ENCODE measurements around the gene DNAJC15. TPM values are rescaled to one million over a fixed set of nuclear protein-coding genes. Genes with fewer than 3 reads are reported as not detected.

Gene DNAJC15
- total RNA-seq, 4 donors from 2014 or later: 5.5 to 12.1 (median 10.9) TPM

GRCh38 chr13:43003729-43004128, 19.7 kb upstream of the DNAJC15 start:
- DNase-seq (ENCODE audit: low spot score): no peak
- TF ChIP-seq CTCF (IDR thresholded peaks at IDR 0.05): no peak
- ATAC-seq (ENCODE audit: low FRiP score): no peak

GRCh38 chr13:43005460-43006236, 17.7 kb upstream of the DNAJC15 start:
- DNase-seq (ENCODE audit: low spot score) (no peak), ATAC-seq (ENCODE audit: low FRiP score) (peak; percentile 34)
- no peak for TF ChIP-seq CTCF (IDR thresholded peaks at IDR 0.05)

- no peak for ATAC-seq (ENCODE audit: low FRiP score)
Observed at GRCh38 chr13:43006893-43007631, 16.3 kb upstream of the DNAJC15 start.

GRCh38 chr13:43008596-43008995, 14.8 kb upstream of the DNAJC15 start:
- no peak for DNase-seq (ENCODE audit: low spot score)
- TF ChIP-seq CTCF (IDR thresholded peaks at IDR 0.05): no peak
- no peak for ATAC-seq (ENCODE audit: low FRiP score)

More at GRCh38 chr13:43006893-43007631, 16.3 kb upstream of the DNAJC15 start:
- no peak for TF ChIP-seq CTCF (IDR thresholded peaks at IDR 0.05)
- DNase-seq (ENCODE audit: low spot score): no peak

GRCh38 chr13:43009506-43009905, 13.9 kb upstream of the DNAJC15 start:
- no peak for DNase-seq (ENCODE audit: low spot score)
- TF ChIP-seq CTCF (IDR thresholded peaks at IDR 0.05): no peak
- ATAC-seq (ENCODE audit: low FRiP score): no peak

GRCh38 chr13:43014162-43014561, 9.2 kb upstream of the DNAJC15 start:
- DNase-seq (ENCODE audit: low spot score): no peak
- no peak for ATAC-seq (ENCODE audit: low FRiP score)
- no peak for TF ChIP-seq CTCF (IDR thresholded peaks at IDR 0.05)
